Ectodermal cell (in vitro differentiated cells): ENCODE results near the gene ACTL9.

ENCODE experiments used
- H3K27ac ChIP-seq: 2 replicates; pipeline ENCODE4 v1.7.0; 2013; ENCODE audit warnings: mild to moderate bottlenecking, low read depth, low read length; ENCODE audit not compliant: insufficient read depth, poor library complexity, severe bottlenecking
- H3K27me3 ChIP-seq: 2 replicates; pipeline ENCODE4 v1.7.0; 2013; ENCODE audit warnings: mild to moderate bottlenecking, low read length; ENCODE audit not compliant: insufficient read depth, control insufficient read depth, poor library complexity, severe bottlenecking
- H3K36me3 ChIP-seq: one replicate; pipeline ENCODE4 v1.7.0; 2013; ENCODE audit warnings: low read length; ENCODE audit not compliant: control insufficient read depth, insufficient read depth
- H3K4me1 ChIP-seq: one replicate; pipeline ENCODE4 v1.7.0; 2013; ENCODE audit warnings: low read length; ENCODE audit not compliant: control insufficient read depth, insufficient read depth
- H3K4me3 ChIP-seq: 2 replicates; pipeline ENCODE4 v1.7.0; 2013; ENCODE audit warnings: low read depth, low read length, control low read depth; ENCODE audit not compliant: insufficient read depth
- H3K9me3 ChIP-seq: 2 replicates; pipeline ENCODE4 v1.7.0; 2013; ENCODE audit warnings: mild to moderate bottlenecking, low read length, moderate library complexity; ENCODE audit not compliant: control insufficient read depth
- WGBS, 2 experiments: methylation state at CpG; one replicate each; pipeline ENCODE4 v1.1.7; 2013; ENCODE audit warnings: missing lambda C conversion rate in 2 of 2; 5-methylcytosine and 5-hydroxymethylcytosine counted together

Gene ACTL9

GRCh38 chr19:8686549-8686948 is 12.0 kb downstream of the ACTL9 start:
- Histone ChIP-seq H3K27ac (no peak overlapping the region), H3K36me3 (no peaks in the 10 kb centered on the region), H3K4me1 (no peaks in the 10 kb centered on the region), H3K4me3 (no peak overlapping the region), H3K9me3 (peaks cover 2% of the 10 kb centered on the region), H3K27me3 (no peaks in the 10 kb centered on the region)
- WGBS, 2 experiments: 48 to 54% methylated on average over 5 of the region's 5 CpGs

- Histone ChIP-seq H3K4me1 (no peaks in the 10 kb centered on the region), H3K4me3 (no peak overlapping the region), H3K27ac (no peak overlapping the region), H3K9me3 (peaks cover 2% of the 10 kb centered on the region), H3K27me3 (no peaks in the 10 kb centered on the region), H3K36me3 (no peaks in the 10 kb centered on the region)
- WGBS, 2 experiments: 84% methylated on average over 20 to 21 of the region's 21 CpGs
Measured at GRCh38 chr19:8684001-8684902, 14.3 kb downstream of the ACTL9 start.

DNA sequence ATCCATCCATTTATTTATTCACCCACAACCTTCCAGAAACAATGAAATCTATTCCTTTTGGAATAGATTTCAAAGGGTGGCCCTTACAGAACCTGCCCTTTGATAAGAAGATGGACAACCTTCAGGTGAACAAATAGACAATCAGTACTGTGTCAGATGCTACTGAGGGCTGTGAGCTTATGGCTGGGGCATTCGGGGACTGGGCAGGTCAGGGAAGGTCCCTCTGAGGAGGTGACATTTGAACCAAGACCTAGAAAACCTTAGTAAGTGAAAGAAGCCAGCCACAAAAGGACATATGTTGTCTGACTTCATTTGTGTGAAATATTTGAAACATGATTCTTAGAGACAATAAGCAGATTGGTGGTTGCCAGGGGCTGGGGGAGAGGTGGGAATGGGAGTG is 15.7 kb downstream of the ACTL9 start:
- Histone ChIP-seq H3K4me1 (no peaks in the 10 kb centered on the region), H3K4me3 (no peak overlapping the region), H3K27ac (no peak overlapping the region), H3K9me3 (peaks cover 2% of the 10 kb centered on the region), H3K36me3 (no peaks in the 10 kb centered on the region), H3K27me3 (no peaks in the 10 kb centered on the region)
- WGBS, 2 experiments: 72 to 84% methylated on average over 1 of the region's 1 CpG

DNA sequence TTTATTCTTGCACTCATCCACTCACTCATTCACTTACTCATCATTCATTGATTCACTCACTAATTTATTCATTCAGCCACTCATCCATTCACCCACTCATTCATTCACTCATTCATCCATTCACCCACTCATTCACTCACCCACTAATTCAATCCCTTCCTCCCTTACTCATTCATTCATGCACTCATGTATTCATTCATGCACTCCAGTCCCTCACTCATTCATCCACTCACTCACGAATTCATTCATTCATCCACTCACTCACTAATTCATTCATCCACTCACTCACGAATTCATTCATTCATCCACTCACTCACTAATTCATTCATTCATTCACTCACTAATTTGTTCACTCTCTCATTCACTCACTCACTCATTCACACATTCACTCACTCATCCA is 16.1 kb downstream of the ACTL9 start:
- WGBS, 2 experiments: 44 to 48% methylated on average over 2 of the region's 2 CpGs
- Histone ChIP-seq H3K27me3 (no peaks in the 10 kb centered on the region), H3K36me3 (no peaks in the 10 kb centered on the region), H3K27ac (no peak overlapping the region), H3K9me3 (peaks cover 2% of the 10 kb centered on the region), H3K4me3 (no peak overlapping the region), H3K4me1 (no peaks in the 10 kb centered on the region)

GRCh38 chr19:8681345-8682029 is 17.1 kb downstream of the ACTL9 start:
- Histone ChIP-seq H3K36me3 (no peaks in the 10 kb centered on the region), H3K9me3 (peaks cover 2% of the 10 kb centered on the region), H3K4me3 (no peak overlapping the region), H3K27me3 (no peaks in the 10 kb centered on the region), H3K27ac (no peak overlapping the region), H3K4me1 (no peaks in the 10 kb centered on the region)
- WGBS, 2 experiments: 69 to 81% methylated on average over 2 of the region's 2 CpGs

DNA sequence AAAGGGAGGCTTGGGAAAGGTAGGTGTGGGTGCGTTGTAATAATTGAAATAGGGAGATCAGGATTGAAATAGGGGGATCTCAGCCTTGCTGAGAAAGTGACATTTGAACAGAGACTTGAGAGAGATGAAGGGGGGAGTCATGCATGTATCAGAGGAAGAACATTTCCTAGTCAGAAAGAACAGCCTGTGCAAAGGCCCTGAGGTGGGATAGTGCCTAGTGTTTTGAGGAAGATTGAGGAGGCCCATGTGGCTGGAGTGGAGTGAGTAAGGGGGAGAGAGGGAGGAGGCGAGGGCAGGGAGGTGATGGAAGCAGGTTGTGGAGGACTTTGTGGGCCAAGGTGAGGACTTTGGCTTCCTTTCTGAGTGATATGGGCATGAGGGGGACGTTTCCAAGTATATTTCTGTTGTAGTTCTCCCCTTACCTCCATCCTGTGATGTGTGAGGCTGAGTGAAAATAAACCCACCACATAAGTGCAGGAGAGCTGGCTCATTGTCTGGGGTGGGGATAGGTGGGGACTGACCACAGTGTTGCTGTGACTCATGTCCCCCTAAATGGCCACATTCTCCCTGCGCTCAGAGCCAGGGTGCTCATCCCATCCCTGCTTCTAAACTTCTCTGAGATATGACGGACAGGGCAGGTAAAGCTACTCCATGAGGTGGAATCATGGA is 17.8 kb downstream of the ACTL9 start:
- Histone ChIP-seq H3K27me3 (no peaks in the 10 kb centered on the region), H3K36me3 (no peaks in the 10 kb centered on the region), H3K27ac (no peak overlapping the region), H3K9me3 (peaks cover 2% of the 10 kb centered on the region), H3K4me3 (no peak overlapping the region), H3K4me1 (no peaks in the 10 kb centered on the region)
- 67 to 75% methylated on average over 5 of the region's 5 CpGs for WGBS, 2 experiments

GRCh38 chr19:8678244-8678807 is 20.3 kb downstream of the ACTL9 start:
- Histone ChIP-seq H3K36me3 (no peaks in the 10 kb centered on the region), H3K27ac (no peak overlapping the region), H3K27me3 (no peaks in the 10 kb centered on the region)

GRCh38 chr19:8675066-8675465 is 23.5 kb downstream of the ACTL9 start:
- H3K27me3 ChIP-seq: no peaks in the 10 kb centered on the region
- H3K4me3 ChIP-seq: no peak overlapping the region
- H3K36me3 ChIP-seq: no peaks in the 10 kb centered on the region
- no peaks in the 10 kb centered on the region for H3K4me1 ChIP-seq
- H3K27ac ChIP-seq: no peak overlapping the region
- H3K9me3 ChIP-seq: no peaks in the 10 kb centered on the region
- 72 to 77% methylated on average over 3 of the region's 3 CpGs for WGBS, 2 experiments

More at GRCh38 chr19:8678244-8678807, 20.3 kb downstream of the ACTL9 start:
- Histone ChIP-seq H3K9me3 (no peaks in the 10 kb centered on the region), H3K4me1 (no peaks in the 10 kb centered on the region), H3K4me3 (no peak overlapping the region)

GRCh38 chr19:8673276-8673891 is 25.2 kb downstream of the ACTL9 start:
- no peak overlapping the region for H3K27ac ChIP-seq
- no peaks in the 10 kb centered on the region for H3K27me3 ChIP-seq
- WGBS, 2 experiments: 82% methylated on average over 6 of the region's 6 CpGs
- H3K4me3 ChIP-seq: no peak overlapping the region
- H3K36me3 ChIP-seq: no peaks in the 10 kb centered on the region
- H3K4me1 ChIP-seq: no peaks in the 10 kb centered on the region
- H3K9me3 ChIP-seq: no peaks in the 10 kb centered on the region
